ENCODE data around the gene TTLL11.

The TTLL11 gene

DNA sequence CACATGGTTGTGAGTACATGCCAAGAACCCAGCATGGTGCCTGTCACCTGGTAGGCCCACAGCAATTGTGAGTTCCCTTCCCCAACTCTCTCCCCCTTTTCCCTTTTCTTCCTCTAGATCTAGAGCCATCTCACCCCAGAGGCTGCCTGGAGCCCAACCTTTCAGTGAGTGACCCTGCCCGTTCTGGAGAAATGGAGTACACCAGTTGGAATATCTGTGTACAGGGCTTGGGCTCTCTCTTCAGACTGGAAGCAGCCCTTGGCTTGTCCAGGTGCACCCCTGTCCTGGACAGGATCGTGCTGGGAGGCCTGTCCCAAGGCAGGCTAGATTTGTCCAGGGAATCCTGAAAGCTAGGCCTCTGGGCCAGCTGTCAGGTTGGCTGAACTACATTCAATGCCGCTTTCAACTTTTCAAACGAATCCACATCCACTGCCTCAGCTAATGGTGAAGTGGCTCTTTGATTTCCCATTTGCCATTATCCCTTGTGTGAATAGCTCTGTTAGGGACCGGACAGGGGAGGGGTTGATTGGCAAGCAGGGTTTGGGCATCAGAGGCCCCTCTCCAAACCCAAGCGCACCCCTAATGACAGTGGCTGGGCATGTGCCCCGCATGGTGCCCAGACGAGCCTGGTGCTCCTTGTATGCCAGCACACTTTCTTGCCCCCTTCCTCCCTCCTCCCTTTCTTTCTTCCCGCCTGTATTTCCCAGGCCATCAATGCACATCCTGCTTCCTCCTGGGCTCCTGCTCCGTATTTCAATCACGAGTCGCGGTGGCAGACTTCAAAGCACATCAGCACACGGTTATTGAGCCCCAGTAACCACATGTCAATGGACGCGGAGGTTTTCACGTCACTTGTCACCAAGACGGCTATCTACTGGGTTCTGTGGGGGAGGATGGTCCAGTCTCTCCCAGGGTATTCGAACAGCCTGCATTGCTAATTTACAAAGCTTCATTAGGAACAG lies 230.5 kb downstream of the TTLL11 start:
- TF ChIP-seq, protein P1, sequence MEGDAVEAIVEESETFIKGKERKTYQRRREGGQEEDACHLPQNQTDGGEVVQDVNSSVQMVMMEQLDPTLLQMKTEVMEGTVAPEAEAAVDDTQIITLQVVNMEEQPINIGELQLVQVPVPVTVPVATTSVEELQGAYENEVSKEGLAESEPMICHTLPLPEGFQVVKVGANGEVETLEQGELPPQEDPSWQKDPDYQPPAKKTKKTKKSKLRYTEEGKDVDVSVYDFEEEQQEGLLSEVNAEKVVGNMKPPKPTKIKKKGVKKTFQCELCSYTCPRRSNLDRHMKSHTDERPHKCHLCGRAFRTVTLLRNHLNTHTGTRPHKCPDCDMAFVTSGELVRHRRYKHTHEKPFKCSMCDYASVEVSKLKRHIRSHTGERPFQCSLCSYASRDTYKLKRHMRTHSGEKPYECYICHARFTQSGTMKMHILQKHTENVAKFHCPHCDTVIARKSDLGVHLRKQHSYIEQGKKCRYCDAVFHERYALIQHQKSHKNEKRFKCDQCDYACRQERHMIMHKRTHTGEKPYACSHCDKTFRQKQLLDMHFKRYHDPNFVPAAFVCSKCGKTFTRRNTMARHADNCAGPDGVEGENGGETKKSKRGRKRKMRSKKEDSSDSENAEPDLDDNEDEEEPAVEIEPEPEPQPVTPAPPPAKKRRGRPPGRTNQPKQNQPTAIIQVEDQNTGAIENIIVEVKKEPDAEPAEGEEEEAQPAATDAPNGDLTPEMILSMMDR (conservative IDR thresholded peaks at IDR 0.05; ENCODE audit: low read depth, low read length): no peak
- no peak overlapping the region for H3K4me3 ChIP-seq (ENCODE audit: low read length)
- no peak for DNase-seq (ENCODE audit: low read depth)

DNA sequence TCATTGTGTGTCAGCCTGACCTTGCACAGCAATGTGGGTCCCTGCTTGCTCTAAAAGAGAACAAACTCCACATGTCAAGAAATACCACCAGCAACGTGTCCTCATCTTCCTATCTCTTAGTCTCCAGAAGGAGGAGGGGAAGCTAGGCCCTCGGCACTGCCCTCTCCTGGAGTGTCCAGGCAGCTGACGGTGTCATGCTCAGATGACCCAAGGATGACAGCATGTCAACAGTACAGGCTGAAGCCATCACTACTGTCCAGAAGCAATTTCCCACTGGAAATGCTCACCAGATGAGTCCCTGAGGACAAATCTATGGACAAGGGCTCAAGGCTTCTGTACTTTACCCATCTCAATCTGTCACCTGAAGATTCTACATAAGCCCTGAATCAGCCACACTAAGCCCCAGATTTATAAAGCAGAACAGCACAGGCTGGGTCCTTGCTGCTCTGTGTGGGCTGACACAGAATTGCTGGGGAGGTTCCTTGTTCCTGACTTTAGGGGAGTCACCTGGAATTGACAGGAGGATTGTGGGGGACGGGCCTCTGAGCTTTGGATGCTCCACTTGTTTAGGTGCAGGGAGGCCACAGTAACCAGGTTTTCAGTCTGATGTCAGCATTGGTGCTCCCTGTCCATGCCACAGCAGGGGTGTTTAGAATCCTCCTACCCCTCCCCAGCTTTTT lies 231.5 kb downstream of the TTLL11 start:
- no peak overlapping the region for H3K4me3 ChIP-seq (ENCODE audit: low read length)
- TF ChIP-seq, protein P1 (conservative IDR thresholded peaks at IDR 0.05; ENCODE audit: low read depth, low read length): peak; percentile 60
- no peak for DNase-seq (ENCODE audit: low read depth)

DNA sequence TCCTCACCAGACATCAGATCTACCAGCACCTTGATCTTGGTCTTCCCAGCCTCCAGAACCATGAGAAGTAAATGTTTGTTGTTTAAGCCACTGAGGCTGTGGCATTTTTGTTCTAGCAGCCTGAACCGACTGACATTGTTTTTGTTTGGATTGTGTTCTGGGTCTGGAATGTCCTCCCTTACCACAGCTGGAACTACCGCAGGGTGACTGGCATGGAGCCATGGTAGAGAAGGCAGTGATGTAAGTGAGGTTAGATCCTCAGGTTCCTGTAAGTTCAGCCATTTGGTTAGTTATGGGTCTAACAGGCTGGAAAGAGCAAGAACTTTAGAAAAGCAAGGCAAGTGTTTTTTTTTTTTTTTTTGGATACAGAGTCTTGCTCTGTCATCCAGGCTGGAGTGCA lies 232.4 kb downstream of the TTLL11 start:
- DNase-seq (ENCODE audit: low read depth): no peak
- TF ChIP-seq, protein P1 (conservative IDR thresholded peaks at IDR 0.05; ENCODE audit: low read depth, low read length): no peak
- H3K4me3 ChIP-seq (ENCODE audit: low read length): no peak overlapping the region

DNA sequence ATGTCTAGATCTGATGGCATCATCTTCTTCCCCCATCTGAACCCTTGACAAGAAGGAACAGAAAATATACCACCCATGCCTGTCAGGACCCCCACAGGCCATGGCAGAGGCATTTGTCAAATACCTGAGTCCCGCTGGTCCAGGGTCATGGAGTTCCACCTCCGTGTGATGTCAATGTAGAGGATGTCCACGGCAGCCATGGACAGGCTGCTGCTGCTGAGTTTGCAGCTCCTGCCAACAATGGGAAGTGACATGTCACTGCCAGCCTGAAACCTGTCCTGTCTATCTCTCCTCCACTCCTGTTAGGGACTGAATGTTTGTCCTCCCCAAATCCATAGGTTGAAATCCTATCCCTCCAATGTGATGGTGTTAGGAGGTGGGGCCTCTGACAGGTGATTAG lies 232.9 kb downstream of the TTLL11 start:
- H3K4me3 ChIP-seq (ENCODE audit: low read length): no peak overlapping the region
- TF ChIP-seq, protein P1 (conservative IDR thresholded peaks at IDR 0.05; ENCODE audit: low read depth, low read length): no peak
- DNase-seq (ENCODE audit: low read depth): no peak

DNA sequence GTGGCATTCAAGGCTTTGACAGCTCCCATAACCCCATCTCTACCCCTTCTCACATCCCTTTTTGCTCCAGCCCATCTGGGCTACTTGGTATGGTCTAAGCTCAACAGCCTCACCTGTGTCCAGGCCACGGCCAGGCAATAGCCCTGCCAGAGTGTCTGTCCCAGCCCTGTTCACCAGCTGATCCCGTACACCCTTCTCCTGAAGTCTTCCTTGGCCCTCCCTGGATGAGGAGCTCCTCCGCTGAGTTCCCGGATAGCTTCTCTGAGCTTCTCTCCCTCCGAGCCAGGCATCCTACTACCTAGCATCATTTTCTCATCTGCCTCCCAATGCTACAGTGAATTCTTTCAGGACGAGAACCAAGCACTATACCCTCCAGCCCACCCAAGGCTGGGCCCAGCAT lies 233.5 kb downstream of the TTLL11 start:
- no peak overlapping the region for H3K4me3 ChIP-seq (ENCODE audit: low read length)
- no peak for DNase-seq (ENCODE audit: low read depth)
- TF ChIP-seq, protein P1 (conservative IDR thresholded peaks at IDR 0.05; ENCODE audit: low read depth, low read length): no peak

DNA sequence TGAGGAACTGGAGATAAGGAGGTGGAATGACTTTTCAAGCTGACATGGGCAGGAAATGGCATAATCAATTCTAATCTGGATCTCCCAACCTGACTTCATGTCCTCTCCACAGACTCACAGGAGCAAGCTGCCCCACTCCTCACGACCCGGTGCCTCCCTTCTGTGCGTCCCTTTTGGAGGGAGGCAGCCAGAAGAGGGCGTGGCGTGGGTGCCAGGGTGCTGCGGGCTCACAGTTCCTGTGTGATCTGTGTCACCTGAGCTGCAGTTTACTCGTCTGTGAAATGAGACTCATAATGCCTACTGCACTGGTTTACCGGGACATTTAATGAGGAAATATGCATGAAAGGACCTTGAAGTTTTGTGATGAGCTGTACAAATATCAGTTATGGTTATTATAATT lies 234.3 kb downstream of the TTLL11 start:
- TF ChIP-seq, protein P1 (conservative IDR thresholded peaks at IDR 0.05; ENCODE audit: low read depth, low read length): no peak

More for the DNA sequence above, 234.3 kb downstream of the TTLL11 start:
- no peak overlapping the region for H3K4me3 ChIP-seq (ENCODE audit: low read length)
- no peak for DNase-seq (ENCODE audit: low read depth)

All from retinal pigment epithelial cell (primary cell).